IPS DF 6.9 (cell line): ENCODE results near the gene MUC22.
"Not testable (repeated sequence)": the region's sequence is repeated elsewhere in the genome, so short reads cannot be mapped to it uniquely, and the experiment has no call there.

ENCODE experiments used
- DNase-seq: peaks from one replicate; pipeline ENCODE4 v3.0.0-alpha.2; 2013; ENCODE audit warnings: low read depth, low spot score
- H3K27ac ChIP-seq: one replicate; pipeline ENCODE4 v1.5.1; 2013; ENCODE audit warnings: low read length, control low read depth
- H3K27me3 ChIP-seq: 2 replicates; pipeline ENCODE4 v1.6.1; 2013; ENCODE audit warnings: mild to moderate bottlenecking, low read length; ENCODE audit not compliant: control insufficient read depth, insufficient read depth
- H3K36me3 ChIP-seq: 2 replicates; pipeline ENCODE4 v1.6.1; 2013; ENCODE audit warnings: low read length; ENCODE audit not compliant: control insufficient read depth, insufficient read depth
- H3K4me1 ChIP-seq: 2 replicates; pipeline ENCODE4 v1.6.1; 2013; ENCODE audit warnings: low read length; ENCODE audit not compliant: control insufficient read depth, insufficient read depth
- H3K4me3 ChIP-seq: 2 replicates; pipeline ENCODE4 v1.5.1; 2013; ENCODE audit warnings: mild to moderate bottlenecking, low read length
- H3K9me3 ChIP-seq: 2 replicates; pipeline ENCODE4 v1.6.1; 2013; ENCODE audit warnings: low read length, inconsistent platforms; ENCODE audit not compliant: control insufficient read depth, insufficient read depth
- WGBS: extraction: QIAGEN DNeasy Blood & Tissue Kit; methylation state at CpG from one replicate; pipeline ENCODE4 v1.1.7; 2013; ENCODE audit warnings: mixed read lengths, missing lambda C conversion rate; ENCODE audit not compliant: insufficient read length, insufficient coverage; 5-methylcytosine and 5-hydroxymethylcytosine counted together

MUC22 gene

GRCh38 chr6:31057426-31058003 is 47.2 kb downstream of the MUC22 start:
- Histone ChIP-seq H3K27ac (no peak overlapping the region), H3K27me3 (no peaks in the 10 kb centered on the region), H3K36me3 (no peaks in the 10 kb centered on the region), H3K4me3 (no peak overlapping the region), H3K4me1 (no peaks in the 10 kb centered on the region), H3K9me3 (no peaks in the 10 kb centered on the region)
- no CpG with 5 or more reads among the region's 4 CpGs for WGBS
- DNase-seq, result no peak

GRCh38 chr6:31058128-31058894 is 48.0 kb downstream of the MUC22 start:
- no peak overlapping the region for H3K27ac ChIP-seq
- no peaks in the 10 kb centered on the region for H3K4me1 ChIP-seq
- no CpG with 5 or more reads among the region's 10 CpGs for WGBS
- no peak for DNase-seq
- no peak overlapping the region for H3K4me3 ChIP-seq
- H3K27me3 ChIP-seq, result no peaks in the 10 kb centered on the region
- H3K9me3 ChIP-seq, result no peaks in the 10 kb centered on the region
- no peaks in the 10 kb centered on the region for H3K36me3 ChIP-seq

- WGBS, result no CpG with 5 or more reads among the region's 8 CpGs
- DNase-seq, result no peak
- no peak overlapping the region for H3K4me3 ChIP-seq
- no peak overlapping the region for H3K27ac ChIP-seq
- H3K36me3 ChIP-seq, result no peaks in the 10 kb centered on the region
- no peaks in the 10 kb centered on the region for H3K9me3 ChIP-seq
- H3K4me1 ChIP-seq, result no peaks in the 10 kb centered on the region
- H3K27me3 ChIP-seq, result peaks cover 2% of the 10 kb centered on the region; the same call in 1 of the 2 replicates
Observed at GRCh38 chr6:31060145-31060544, 49.9 kb downstream of the MUC22 start.

- no peaks in the 10 kb centered on the region for H3K9me3 ChIP-seq
- H3K4me3 ChIP-seq, result no peak overlapping the region
- no CpG with 5 or more reads among the region's 7 CpGs for WGBS
- DNase-seq, result no peak
- no peaks in the 10 kb centered on the region for H3K36me3 ChIP-seq
- no peaks in the 10 kb centered on the region for H3K4me1 ChIP-seq
- H3K27ac ChIP-seq, result no peak overlapping the region
- H3K27me3 ChIP-seq, result peaks cover 2% of the 10 kb centered on the region; the same call in 1 of the 2 replicates
Observed at GRCh38 chr6:31063906-31064435, 53.7 kb downstream of the MUC22 start.

DNA sequence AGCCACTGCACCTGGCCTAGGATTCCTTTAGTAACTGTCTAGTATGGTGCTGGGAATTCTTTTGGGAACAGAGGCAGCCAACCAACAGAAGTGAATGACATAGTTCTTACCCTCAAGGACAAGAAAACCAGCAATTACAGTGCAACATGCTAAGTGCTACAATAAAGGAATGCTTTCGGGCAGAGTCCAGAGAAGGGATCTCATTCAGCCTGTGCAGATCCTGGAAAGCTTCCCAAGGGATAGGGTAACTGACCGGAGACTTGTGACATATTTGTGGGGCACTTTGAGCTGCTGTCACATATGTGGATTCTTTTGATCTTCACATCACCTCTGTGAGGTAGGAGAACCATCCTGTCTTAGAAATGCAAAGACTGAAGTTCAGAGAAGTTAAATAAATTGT is 55.3 kb downstream of the MUC22 start:
- Histone ChIP-seq H3K4me3 (no peak overlapping the region), H3K27ac (no peak overlapping the region), H3K36me3 (no peaks in the 10 kb centered on the region), H3K27me3 (peaks cover 2% of the 10 kb centered on the region; the same call in 1 of the 2 replicates), H3K9me3 (no peaks in the 10 kb centered on the region), H3K4me1 (no peaks in the 10 kb centered on the region)
- WGBS, result no CpG with 5 or more reads among the region's 2 CpGs
- no peak for DNase-seq

- H3K36me3 ChIP-seq, H3K4me3 ChIP-seq, H3K4me1 ChIP-seq, H3K9me3 ChIP-seq, H3K27me3 ChIP-seq, H3K27ac ChIP-seq, DNase-seq: not testable (repeated sequence)
- WGBS, result no CpG with 5 or more reads among the region's 32 CpGs
Observed at GRCh38 chr6:31067028-31067427, 56.8 kb downstream of the MUC22 start.

GRCh38 chr6:31067891-31068668 is 57.8 kb downstream of the MUC22 start:
- H3K4me3 ChIP-seq, H3K27me3 ChIP-seq, H3K9me3 ChIP-seq, H3K4me1 ChIP-seq, DNase-seq, H3K27ac ChIP-seq, H3K36me3 ChIP-seq: not testable (repeated sequence)
- WGBS, result no CpG with 5 or more reads among the region's 11 CpGs

- Histone ChIP-seq H3K4me3 (no peak overlapping the region), H3K9me3 (no peaks in the 10 kb centered on the region), H3K27ac (no peak overlapping the region), H3K36me3 (no peaks in the 10 kb centered on the region), H3K27me3 (peaks cover 2% of the 10 kb centered on the region; the same call in 1 of the 2 replicates), H3K4me1 (no peaks in the 10 kb centered on the region)
- DNase-seq, result peak; percentile 52
- no CpG with 5 or more reads among the region's 13 CpGs for WGBS
Observed at GRCh38 chr6:31068669-31069340, 58.5 kb downstream of the MUC22 start.

DNA sequence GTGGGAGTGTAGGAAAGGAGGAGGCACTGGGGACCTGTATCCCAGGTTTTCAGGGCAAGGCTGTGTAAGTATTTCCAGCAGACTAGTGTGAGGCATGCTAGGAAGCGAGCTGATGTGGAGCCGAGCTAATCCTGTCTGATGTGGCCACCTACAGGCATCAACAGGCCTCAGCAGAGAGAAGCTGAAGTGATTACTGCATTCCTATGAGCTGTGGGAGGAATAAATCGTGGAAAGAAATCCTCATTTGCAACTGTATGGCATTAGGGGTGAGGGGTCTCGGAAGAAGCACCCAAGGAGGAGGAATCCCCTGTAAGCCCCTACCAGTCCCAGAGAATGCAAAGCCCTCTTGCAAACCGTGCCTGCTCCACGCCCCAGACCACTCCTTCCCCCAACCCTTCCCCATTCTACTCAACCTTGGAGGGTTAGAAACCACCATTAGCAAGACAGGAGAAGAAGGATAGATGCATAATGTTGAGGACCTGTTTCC is 60.5 kb downstream of the MUC22 start:
- DNase-seq, result peak; percentile 67
- no peaks in the 10 kb centered on the region; the same call in 1 of the 2 replicates for H3K4me1 ChIP-seq

GRCh38 chr6:31074401-31074800 is 64.1 kb downstream of the MUC22 start:
- Histone ChIP-seq H3K4me1 (no peaks in the 10 kb centered on the region; the same call in none of the 2 replicates), H3K27ac (no peak overlapping the region), H3K4me3 (no peak overlapping the region), H3K27me3 (no peaks in the 10 kb centered on the region), H3K36me3 (no peaks in the 10 kb centered on the region), H3K9me3 (no peaks in the 10 kb centered on the region)
- no CpG with 5 or more reads among the region's 4 CpGs for WGBS
- DNase-seq, result no peak

More for the DNA sequence above, 60.5 kb downstream of the MUC22 start:
- Histone ChIP-seq H3K27me3 (no peaks in the 10 kb centered on the region), H3K4me3 (no peak overlapping the region), H3K9me3 (no peaks in the 10 kb centered on the region), H3K27ac (no peak overlapping the region), H3K36me3 (no peaks in the 10 kb centered on the region)
- WGBS, result no CpG with 5 or more reads among the region's 6 CpGs
